ENCODE results near the gene RTP3. TPM values are rescaled to one million over a fixed set of nuclear protein-coding genes. Genes with fewer than 3 reads are reported as not detected.
A peak's percentile ranks its signal among the peaks of the same experiment; 100 is the strongest.

The RTP3 gene
- total and polyA plus RNA-seq, 2 of the 8 experiments (the other 6 are each of a cell fraction or from before 2014, with no cell fraction given): 0.08 TPM; not detected in 1

GRCh38 chr3:46472736-46473135, 25.0 kb upstream of the RTP3 start:
- CTCF ChIA-PET (ENCODE audit: partially characterized antibody): interaction anchor here (0.6 to 7.5 kb wide), 6 partner anchors 11 to 897 kb away, joined by 3 to 38 read pairs (median 6); no protein-coding TSS in a partner anchor
- no peak for TF ChIP-seq CBX5 (IDR thresholded peaks at IDR 0.05; ENCODE audit: low read depth, low read length)
- no peak for TF ChIP-seq KDM5A (IDR thresholded peaks at IDR 0.05; ENCODE audit: low read length)
- TF ChIP-seq SP4 (IDR thresholded peaks at IDR 0.05; ENCODE audit: low read length): no peak
- TF ChIP-seq BACH1 (IDR thresholded peaks at IDR 0.05; ENCODE audit: low read length): no peak
- TF ChIP-seq JUN (IDR thresholded peaks at IDR 0.05; ENCODE audit: low read depth, low read length): no peak
- no peak for TF ChIP-seq SAP30 (IDR thresholded peaks at IDR 0.05; ENCODE audit: insufficient read depth, insufficient replicate concordance, low read length)
- no peak for TF ChIP-seq SIN3A (conservative IDR thresholded peaks at IDR 0.05 in 1 of 2, IDR thresholded peaks at IDR 0.05 in 1 of 2; ENCODE audit: low read depth in 1 of 2, low read length in 2 of 2)
- no peak for TF ChIP-seq FOSL1 (IDR thresholded peaks at IDR 0.05; ENCODE audit: insufficient read depth, low read depth, low read length)
- TF ChIP-seq CTCF (IDR thresholded peaks at IDR 0.05; ENCODE audit: control extremely low read depth in 1 of 3, insufficient read depth in 1 of 3, low read depth in 1 of 3, low read length in 3 of 3): no peak
- TF ChIP-seq HDAC6 (IDR thresholded peaks at IDR 0.05; ENCODE audit: low read depth, low read length): no peak
- no peak for TF ChIP-seq CHD1 (IDR thresholded peaks at IDR 0.05; ENCODE audit: low read depth, low read length)
- TF ChIP-seq BCL11A (IDR thresholded peaks at IDR 0.05; ENCODE audit: low read depth in 2 of 2, low read length in 2 of 2): no peak

More at GRCh38 chr3:46472736-46473135, 25.0 kb upstream of the RTP3 start:
- Histone ChIP-seq H4K20me1 (replicated peaks in 1 of 2; ENCODE audit: control insufficient read depth in 1 of 2, insufficient read depth in 2 of 2, low read length in 2 of 2) (peaks cover 0 to 1% of the 10 kb centered on the region in 2 experiments), H4K91ac (replicated peaks; ENCODE audit: insufficient read length, low read length) (no peak overlapping the region), H2BK120ac (replicated peaks; ENCODE audit: low read depth, low read length) (no peak overlapping the region), H3K36me3 (ENCODE audit: control insufficient read depth in 2 of 4, insufficient read depth in 4 of 4, low read length in 3 of 4) (no peaks in the 10 kb centered on the region), H2AK5ac (ENCODE audit: low read depth, low read length) (no peak overlapping the region), H3K14ac (ENCODE audit: insufficient read length) (no peak overlapping the region), H3K4me1 (replicated peaks in 1 of 4; ENCODE audit: control insufficient read depth in 3 of 4, insufficient read depth in 4 of 4, low read length in 3 of 4) (no peaks in the 10 kb centered on the region), H2BK12ac (ENCODE audit: low read depth, low read length) (no peak overlapping the region), H4K5ac (ENCODE audit: insufficient read length, low read depth, low read length) (no peak overlapping the region), H3K56ac (replicated peaks; ENCODE audit: insufficient read length, low read depth, low read length) (no peak overlapping the region), H2BK20ac (ENCODE audit: low read length) (no peak overlapping the region), H3K79me2 (ENCODE audit: control insufficient read depth in 1 of 2, insufficient read depth in 2 of 2, low read length in 2 of 2) (no peaks in the 10 kb centered on the region), H3K9ac (replicated peaks in 1 of 4; ENCODE audit: extremely low read depth in 1 of 4, low read depth in 3 of 4, low read length in 3 of 4) (no peak overlapping the region), H3K9me3 (ENCODE audit: insufficient read depth in 2 of 2, low read depth in 1 of 2, low read length in 1 of 2) (no peaks in the 10 kb centered on the region), H2AFZ (ENCODE audit: low read length) (no peak overlapping the region), H2BK15ac (ENCODE audit: low read length) (no peak overlapping the region), H3K4me3 (ENCODE audit: extremely low read depth in 1 of 4, insufficient read depth in 2 of 4, low read depth in 3 of 4, low read length in 4 of 4) (no peak overlapping the region), H3K18ac (ENCODE audit: extremely low read depth, low read length) (no peak overlapping the region), H3K27ac (ENCODE audit: low read depth, low read length) (no peak overlapping the region), H4K8ac (ENCODE audit: extremely low read depth, insufficient read depth, low read length) (no peak overlapping the region), H2BK5ac (ENCODE audit: low read depth, low read length) (no peak overlapping the region), H3K79me1 (ENCODE audit: low read depth, low read length) (no peaks in the 10 kb centered on the region), H3K27me3 (replicated peaks in 1 of 4; ENCODE audit: control insufficient read depth in 3 of 4, extremely low read depth in 1 of 4, insufficient read depth in 3 of 4, low read length in 3 of 4) (no peaks in the 10 kb centered on the region; a peak in 1 of 7 replicates), H3K23ac (ENCODE audit: insufficient read length) (no peak overlapping the region), H3K4me2 (ENCODE audit: insufficient read depth in 1 of 2, low read depth in 2 of 2, low read length in 2 of 2) (no peak overlapping the region), H3K4ac (replicated peaks; ENCODE audit: insufficient read length, low read depth, low read length) (no peak overlapping the region), H3K23me2 (ENCODE audit: low read depth, low read length) (peaks cover 2% of the 10 kb centered on the region; the same call in 1 of the 2 replicates)
- WGBS, 2 experiments (ENCODE audit: extremely low coverage in 1 of 2, insufficient coverage in 1 of 2, insufficient read length in 1 of 2, insufficient replicate concordance in 2 of 2, low coverage in 1 of 2, low lambda C conversion rate in 2 of 2, missing lambda C conversion rate in 1 of 2): 82% methylated on average over 2 of the region's 2 CpGs; no CpG with 5 or more reads in 1 of the 2 experiments
- DNase-seq (ENCODE audit: low read depth in 1 of 2, low spot score in 2 of 2) (peak in 1 of 2 experiments; percentile 13), FAIRE-seq (no peak)
- POLR2A ChIA-PET (ENCODE audit: partially characterized antibody): no interaction called here
